ENCODE results near the gene TMEM101. TPM values are rescaled to one million over a fixed set of nuclear protein-coding genes. Genes with fewer than 3 reads are reported as not detected.

TMEM101 gene
- polyA plus RNA-seq, 1 of the 3 experiments (the other 2 are of a cell fraction), result 62.9 TPM

DNA sequence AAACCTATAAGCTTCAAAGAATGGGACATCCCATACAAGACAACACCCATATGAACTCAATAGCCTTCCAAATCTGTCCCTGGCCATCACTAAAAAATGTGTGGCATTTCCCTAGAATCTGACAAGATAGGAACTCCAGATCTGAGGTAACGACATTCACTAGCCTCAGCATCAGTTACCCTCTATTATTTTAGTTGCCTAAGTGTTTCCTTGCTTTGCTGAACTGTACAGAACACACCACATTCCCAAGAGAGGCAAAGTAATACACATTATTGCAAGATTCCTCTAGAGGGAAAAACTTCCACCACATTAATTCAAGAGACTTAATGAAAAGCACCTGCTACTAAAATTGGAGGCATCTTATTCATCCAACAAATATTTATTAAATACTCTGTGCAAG, 46.7 kb upstream of the TMEM101 start (continued):
- TF ChIP-seq, protein P1, sequence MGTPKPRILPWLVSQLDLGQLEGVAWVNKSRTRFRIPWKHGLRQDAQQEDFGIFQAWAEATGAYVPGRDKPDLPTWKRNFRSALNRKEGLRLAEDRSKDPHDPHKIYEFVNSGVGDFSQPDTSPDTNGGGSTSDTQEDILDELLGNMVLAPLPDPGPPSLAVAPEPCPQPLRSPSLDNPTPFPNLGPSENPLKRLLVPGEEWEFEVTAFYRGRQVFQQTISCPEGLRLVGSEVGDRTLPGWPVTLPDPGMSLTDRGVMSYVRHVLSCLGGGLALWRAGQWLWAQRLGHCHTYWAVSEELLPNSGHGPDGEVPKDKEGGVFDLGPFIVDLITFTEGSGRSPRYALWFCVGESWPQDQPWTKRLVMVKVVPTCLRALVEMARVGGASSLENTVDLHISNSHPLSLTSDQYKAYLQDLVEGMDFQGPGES (IDR thresholded peaks at IDR 0.05; ENCODE audit: low read depth, low read length), result no peak
- TF ChIP-seq RXRA (IDR thresholded peaks at IDR 0.05; ENCODE audit: borderline replicate concordance, low read depth) (no peak), NRF1 (IDR thresholded peaks at IDR 0.05; ENCODE audit: low read depth, low read length) (no peak), MEF2A (IDR thresholded peaks at IDR 0.05; ENCODE audit: borderline replicate concordance, low read depth) (no peak), FOXJ3 (CRISPR knock-in tag; IDR thresholded peaks at IDR 0.05) (no peak), USF2 (IDR thresholded peaks at IDR 0.05; ENCODE audit: borderline replicate concordance, low read depth, low read length) (no peak)

DNA sequence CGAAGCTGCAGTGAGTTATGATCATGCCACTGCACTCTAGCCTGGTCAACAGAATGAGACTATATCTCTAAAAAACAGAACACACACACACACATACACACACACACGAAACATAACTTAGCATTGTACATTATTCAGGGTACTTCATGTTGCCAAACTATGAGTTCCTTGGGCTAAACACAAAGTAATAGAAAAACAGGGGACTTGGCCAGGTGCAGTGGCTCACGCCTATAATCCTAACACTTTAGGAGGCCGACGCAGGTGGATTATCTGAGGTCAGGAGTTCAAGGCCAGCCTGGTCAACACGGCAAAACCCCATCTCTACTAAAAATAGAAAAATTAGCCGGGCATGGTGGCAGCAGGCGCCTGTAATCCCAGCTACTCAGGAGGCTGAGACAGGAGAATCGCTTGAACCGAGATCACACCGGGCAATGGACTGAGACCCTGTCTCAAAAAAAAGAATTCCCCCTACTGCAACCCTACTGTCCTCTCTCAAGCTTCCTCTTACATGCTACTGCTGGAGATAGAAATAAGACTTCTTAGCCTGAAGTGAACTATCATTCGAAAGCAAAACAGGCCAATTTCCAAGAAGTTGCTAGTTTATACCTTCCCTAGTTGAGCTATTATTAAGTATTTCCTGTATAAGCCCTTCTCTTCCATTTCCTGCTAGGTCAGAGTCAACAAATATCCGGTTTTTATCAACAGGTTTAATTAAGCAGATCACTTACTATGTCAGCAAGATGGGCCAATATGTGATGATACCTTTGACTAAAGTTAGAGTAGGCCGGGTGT, 44.5 kb upstream of the TMEM101 start:
- Histone ChIP-seq H3K9ac (no peak overlapping the region), H3K4me2 (no peak overlapping the region), H4K20me1 (ENCODE audit: insufficient read depth) (peaks cover 29% of the 10 kb centered on the region), H3F3A (replicated peaks; ENCODE audit: insufficient read depth) (peaks cover 18% of the 10 kb centered on the region), H3K79me2 (ENCODE audit: insufficient read depth) (peaks cover 99% of the 10 kb centered on the region), H3K27me3 (ENCODE audit: insufficient read depth) (no peaks in the 10 kb centered on the region), H2AFZ (ENCODE audit: low read depth) (no peak overlapping the region), H3K36me3 (replicated peaks in 1 of 2; ENCODE audit: control insufficient read depth in 1 of 2, insufficient read depth in 2 of 2, low read length in 1 of 2) (peaks cover 16 to 54% of the 10 kb centered on the region in 2 experiments), H3K4me1 (ENCODE audit: control insufficient read depth in 1 of 2, insufficient read depth in 2 of 2, low read depth in 1 of 2, low read length in 1 of 2) (0 out of 4 replicates have a peak, but pooled peaks cover 0 to 7% of the 10 kb centered on the region in 2 experiments), H3K4me3 (ENCODE audit: low read depth in 2 of 2, low read length in 1 of 2) (no peak overlapping the region), H3K9me2 (no peaks in the 10 kb centered on the region), H3K27ac (ENCODE audit: low read depth in 2 of 2, low read length in 1 of 2) (no peak overlapping the region), H3K9me3 (no peaks in the 10 kb centered on the region)
- CTCF ChIA-PET, result interaction anchor here (1.2 to 3.4 kb wide), 3 partner anchors 18 to 149 kb away, joined by 3 to 15 read pairs (median 7); no protein-coding TSS in a partner anchor
- POLR2A ChIA-PET, result no interaction called here
- DNase-seq, result no peak
- WGBS (ENCODE audit: low lambda C conversion rate), result 92% methylated on average over 14 of the region's 14 CpGs
- no peak for TF ChIP-seq ELF1 (IDR thresholded peaks at IDR 0.05)
- TF ChIP-seq EP300 (IDR thresholded peaks at IDR 0.05; ENCODE audit: borderline replicate concordance in 1 of 2, low read depth in 1 of 2, low read length in 1 of 2), result no peak
- TF ChIP-seq, protein P2, sequence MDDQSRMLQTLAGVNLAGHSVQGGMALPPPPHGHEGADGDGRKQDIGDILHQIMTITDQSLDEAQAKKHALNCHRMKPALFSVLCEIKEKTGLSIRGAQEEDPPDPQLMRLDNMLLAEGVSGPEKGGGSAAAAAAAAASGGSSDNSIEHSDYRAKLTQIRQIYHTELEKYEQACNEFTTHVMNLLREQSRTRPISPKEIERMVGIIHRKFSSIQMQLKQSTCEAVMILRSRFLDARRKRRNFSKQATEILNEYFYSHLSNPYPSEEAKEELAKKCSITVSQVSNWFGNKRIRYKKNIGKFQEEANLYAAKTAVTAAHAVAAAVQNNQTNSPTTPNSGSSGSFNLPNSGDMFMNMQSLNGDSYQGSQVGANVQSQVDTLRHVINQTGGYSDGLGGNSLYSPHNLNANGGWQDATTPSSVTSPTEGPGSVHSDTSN (IDR thresholded peaks at IDR 0.05), result no peak
- no peak for TF ChIP-seq RFX5 (IDR thresholded peaks at IDR 0.05; ENCODE audit: low read length)
- no peak for TF ChIP-seq SIN3A (IDR thresholded peaks at IDR 0.05; ENCODE audit: borderline replicate concordance, low read depth, low read length)
- TF ChIP-seq CTCF (IDR thresholded peaks at IDR 0.05), result no peak
- no peak for TF ChIP-seq GABPA (IDR thresholded peaks at IDR 0.05; ENCODE audit: low read depth)
- no peak for TF ChIP-seq FOXM1 (IDR thresholded peaks at IDR 0.05; ENCODE audit: low read depth)
- no peak for TF ChIP-seq SMC3 (IDR thresholded peaks at IDR 0.05; ENCODE audit: low read depth, low read length)
- TF ChIP-seq NRF1 (IDR thresholded peaks at IDR 0.05; ENCODE audit: low read depth, low read length), result no peak
- no peak for TF ChIP-seq ZBTB33 (IDR thresholded peaks at IDR 0.05; ENCODE audit: borderline replicate concordance, low read depth)
- no peak for TF ChIP-seq TCF12 (IDR thresholded peaks at IDR 0.05)
- TF ChIP-seq JUND (IDR thresholded peaks at IDR 0.05), result no peak

Data from SK-N-SH (cell line).